DND-41 (cell line): ENCODE results near the gene LIN54.

ENCODE experiments used
- ATAC-seq: fragments of 200-7000 bp; cut with Tn5 transposase; 3 replicates; pipeline ENCODE4 v1.9.1; 2021; ENCODE audit warnings: low read depth; ENCODE audit not compliant: insufficient read depth
- DNase-seq: peaks from one replicate; pipeline ENCODE4 v3.0.0-alpha.2; 2020
- H2AFZ ChIP-seq: 2 replicates; pipeline ENCODE4 v1.6.0; 2012; ENCODE audit warnings: low read depth, low read length
- H3K27ac ChIP-seq: 2 replicates; pipeline ENCODE4 v1.5.1; 2012; ENCODE audit warnings: low read length, inconsistent platforms
- H3K27me3 ChIP-seq: fragments of 200-600 bp; sonication (generic); 2 replicates; pipeline ENCODE4 v1.6.0; 2012; ENCODE audit warnings: low read length, mild to moderate bottlenecking, inconsistent platforms; ENCODE audit not compliant: insufficient read depth, poor library complexity
- H3K36me3 ChIP-seq: 2 replicates; pipeline ENCODE4 v1.5.1; 2012; ENCODE audit warnings: low read length, inconsistent platforms; ENCODE audit not compliant: insufficient read depth
- H3K4me1 ChIP-seq: 2 replicates; pipeline ENCODE4 v1.5.1; 2012; ENCODE audit warnings: mild to moderate bottlenecking, low read length; ENCODE audit not compliant: insufficient read depth
- H3K4me2 ChIP-seq: 2 replicates; pipeline ENCODE4 v1.6.0; 2012; ENCODE audit warnings: mild to moderate bottlenecking, moderate library complexity, low read length, inconsistent platforms; ENCODE audit not compliant: insufficient read depth
- H3K4me3 ChIP-seq, 2 experiments: fragments of 200-600 bp in 1 of 2; shearing (Covaris generic) in 1 of 2; 2 replicates each; pipeline ENCODE4 v1.5.1; 2012 to 2016; ENCODE audit warnings: inconsistent platforms in 2 of 2, low read length in 2 of 2, mild to moderate bottlenecking in 2 of 2, low read depth in 1 of 2, moderate library complexity in 1 of 2
- H3K79me2 ChIP-seq: 2 replicates; pipeline ENCODE4 v1.6.0; 2012; ENCODE audit warnings: low read length, inconsistent platforms; ENCODE audit not compliant: insufficient read depth
- H3K9ac ChIP-seq: 2 replicates; pipeline ENCODE4 v1.6.0; 2012; ENCODE audit warnings: low read depth, mild to moderate bottlenecking, inconsistent platforms, low read length, moderate library complexity
- H3K9me3 ChIP-seq: 2 replicates; pipeline ENCODE4 v1.5.1; 2012; ENCODE audit warnings: low read length, moderate library complexity, mild to moderate bottlenecking, inconsistent platforms; ENCODE audit not compliant: insufficient read depth, severe bottlenecking
- H4K20me1 ChIP-seq: 2 replicates; pipeline ENCODE4 v1.6.0; 2012; ENCODE audit warnings: low read length; ENCODE audit not compliant: insufficient read depth
- EZH2 ChIP-seq: IDR thresholded peaks from 3 replicates; pipeline ENCODE4 v1.6.1; 2012; ENCODE audit warnings: borderline replicate concordance, low read depth, mild to moderate bottlenecking, moderate library complexity, low read length, inconsistent platforms; ENCODE audit not compliant: severe bottlenecking
- TF ChIP-seq, protein P1 (sequence below): IDR thresholded peaks from 2 replicates; pipeline ENCODE4 v1.5.1; 2012; ENCODE audit warnings: borderline replicate concordance, low read length, moderate library complexity, mild to moderate bottlenecking; ENCODE audit not compliant: poor library complexity, severe bottlenecking; ENCODE audit errors: extremely low read depth

LIN54 gene

DNA sequence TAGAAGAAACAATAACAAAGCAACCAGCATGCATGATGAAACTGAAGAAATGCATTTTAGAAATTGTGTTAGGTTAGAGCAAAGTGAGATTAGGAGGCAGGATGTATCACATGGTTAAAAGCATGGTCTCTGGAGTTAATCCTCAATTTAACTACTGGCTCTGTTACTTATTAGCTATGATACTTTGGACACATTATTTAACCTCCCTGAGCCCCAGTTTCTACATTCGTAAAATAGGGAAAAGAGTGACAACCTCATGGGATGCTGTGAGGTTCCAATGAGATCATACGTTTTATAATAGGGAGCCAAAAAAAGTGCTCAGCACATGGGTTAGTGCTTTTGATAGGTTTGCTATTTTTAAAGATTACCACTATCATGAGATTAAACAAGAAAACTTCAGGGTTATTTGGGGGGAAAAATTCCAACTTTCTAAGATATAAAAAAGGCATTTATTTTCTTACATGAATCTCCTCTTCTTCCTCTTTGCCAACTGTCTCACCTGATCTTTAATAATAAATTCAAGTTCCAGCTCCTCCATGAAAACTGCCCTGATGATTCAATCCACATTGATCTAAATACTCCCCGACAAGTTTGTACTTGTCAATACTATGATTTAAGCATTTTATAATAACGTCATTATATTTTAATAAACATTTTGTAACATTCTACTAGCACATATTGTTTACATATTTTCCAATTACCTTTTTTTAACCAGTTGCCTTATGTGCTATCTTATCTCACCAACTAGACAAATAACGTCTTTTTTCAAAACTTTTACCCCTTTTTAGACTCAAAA is 124.3 kb downstream of the LIN54 start:
- DNase-seq (no peak), ATAC-seq (no peak)
- no peak overlapping the region for H3K9ac ChIP-seq
- H4K20me1 ChIP-seq: peaks cover 7% of the 10 kb centered on the region; the same call in 1 of the 2 replicates
- peak overlapping the region; percentile 30; the same call in 1 of the 2 replicates for H3K4me2 ChIP-seq
- no peaks in the 10 kb centered on the region for H3K9me3 ChIP-seq
- no peak overlapping the region for H2AFZ ChIP-seq
- peaks cover 22% of the 10 kb centered on the region for H3K4me1 ChIP-seq
- H3K4me3 ChIP-seq: no peak overlapping the region
- H3K36me3 ChIP-seq: peaks cover 5% of the 10 kb centered on the region
- H3K79me2 ChIP-seq: peaks cover 94% of the 10 kb centered on the region
- no peak overlapping the region for H3K27ac ChIP-seq
- TF ChIP-seq, protein P1, sequence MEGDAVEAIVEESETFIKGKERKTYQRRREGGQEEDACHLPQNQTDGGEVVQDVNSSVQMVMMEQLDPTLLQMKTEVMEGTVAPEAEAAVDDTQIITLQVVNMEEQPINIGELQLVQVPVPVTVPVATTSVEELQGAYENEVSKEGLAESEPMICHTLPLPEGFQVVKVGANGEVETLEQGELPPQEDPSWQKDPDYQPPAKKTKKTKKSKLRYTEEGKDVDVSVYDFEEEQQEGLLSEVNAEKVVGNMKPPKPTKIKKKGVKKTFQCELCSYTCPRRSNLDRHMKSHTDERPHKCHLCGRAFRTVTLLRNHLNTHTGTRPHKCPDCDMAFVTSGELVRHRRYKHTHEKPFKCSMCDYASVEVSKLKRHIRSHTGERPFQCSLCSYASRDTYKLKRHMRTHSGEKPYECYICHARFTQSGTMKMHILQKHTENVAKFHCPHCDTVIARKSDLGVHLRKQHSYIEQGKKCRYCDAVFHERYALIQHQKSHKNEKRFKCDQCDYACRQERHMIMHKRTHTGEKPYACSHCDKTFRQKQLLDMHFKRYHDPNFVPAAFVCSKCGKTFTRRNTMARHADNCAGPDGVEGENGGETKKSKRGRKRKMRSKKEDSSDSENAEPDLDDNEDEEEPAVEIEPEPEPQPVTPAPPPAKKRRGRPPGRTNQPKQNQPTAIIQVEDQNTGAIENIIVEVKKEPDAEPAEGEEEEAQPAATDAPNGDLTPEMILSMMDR: no peak
- no peak for TF ChIP-seq EZH2
- H3K27me3 ChIP-seq: no peaks in the 10 kb centered on the region

DNA sequence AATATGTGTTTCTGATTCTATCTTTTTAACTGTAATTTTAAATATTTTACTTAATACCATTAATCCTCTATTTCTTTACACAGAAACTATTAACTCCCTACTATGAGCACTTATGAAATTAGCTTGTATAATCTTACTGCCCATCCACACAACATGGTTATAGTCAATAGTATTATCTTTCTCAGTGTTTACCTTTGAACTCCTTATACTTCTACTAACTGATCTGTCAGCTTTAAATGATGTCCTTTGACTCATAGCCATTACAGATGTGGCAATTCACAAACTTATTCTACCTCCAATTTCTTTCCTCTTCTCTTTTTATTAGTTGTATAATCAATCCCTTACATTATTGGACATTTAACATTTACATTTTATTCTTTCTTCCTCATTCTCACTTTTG is 125.2 kb downstream of the LIN54 start:
- no peak overlapping the region for H2AFZ ChIP-seq
- ATAC-seq (no peak), DNase-seq (no peak)
- no peak overlapping the region for H3K4me3 ChIP-seq
- no peaks in the 10 kb centered on the region for H3K27me3 ChIP-seq
- H3K27ac ChIP-seq: no peak overlapping the region
- H3K9ac ChIP-seq: no peak overlapping the region
- no peaks in the 10 kb centered on the region for H3K9me3 ChIP-seq
- H3K79me2 ChIP-seq: peaks cover 96% of the 10 kb centered on the region
- TF ChIP-seq, protein P1: no peak
- TF ChIP-seq EZH2: no peak
- peaks cover 7% of the 10 kb centered on the region; the same call in 1 of the 2 replicates for H4K20me1 ChIP-seq
- peaks cover 9% of the 10 kb centered on the region for H3K36me3 ChIP-seq
- H3K4me1 ChIP-seq: peaks cover 22% of the 10 kb centered on the region
- H3K4me2 ChIP-seq: no peak overlapping the region
